Endothelial cell (in vitro differentiated cells): ENCODE results near the gene ADAMTSL1. TPM values are rescaled to one million over a fixed set of nuclear protein-coding genes. Genes with fewer than 3 reads are reported as not detected.

Experiments
- DNase-seq: peaks from one replicate; pipeline ENCODE4 v3.0.0; 2021; ENCODE audit warnings: low spot score
- H3K27ac Mint-ChIP-seq: one replicate; pipeline ENCODE4 v1.8.0; 2021; ENCODE audit warnings: mixed read lengths, inconsistent platforms; ENCODE audit not compliant: unreplicated experiment
- H3K27me3 Mint-ChIP-seq: one replicate; pipeline ENCODE4 v1.8.0; 2021; ENCODE audit warnings: mild to moderate bottlenecking, moderate library complexity, mixed read lengths, inconsistent platforms; ENCODE audit not compliant: unreplicated experiment
- H3K36me3 Mint-ChIP-seq: one replicate; pipeline ENCODE4 v1.8.0; 2021; ENCODE audit warnings: mild to moderate bottlenecking, low read depth, mixed read lengths, inconsistent platforms; ENCODE audit not compliant: unreplicated experiment
- H3K4me1 Mint-ChIP-seq: one replicate; pipeline ENCODE4 v1.8.0; 2021; ENCODE audit warnings: mild to moderate bottlenecking, mixed read lengths, inconsistent platforms; ENCODE audit not compliant: unreplicated experiment
- H3K4me3 Mint-ChIP-seq: one replicate; pipeline ENCODE4 v1.8.0; 2021; ENCODE audit warnings: mild to moderate bottlenecking, mixed read lengths, inconsistent platforms; ENCODE audit not compliant: unreplicated experiment
- H3K9me3 Mint-ChIP-seq: one replicate; pipeline ENCODE4 v1.8.0; 2021; ENCODE audit warnings: mixed read lengths, inconsistent platforms; ENCODE audit not compliant: unreplicated experiment
- CTCF ChIP-seq: fragments of 200-600 bp; sonication (generic); IDR thresholded peaks from one replicate; pipeline ENCODE4 v1.5.0; 2021; ENCODE audit warnings: antibody characterized with exemption; ENCODE audit not compliant: unreplicated experiment
- total RNA-seq: library from RNA; stranded (reverse); fragmentation: NEBNext Ultra II Directional; extraction: Animal tissue kit (Norgen Biotek cat#: 25700); gene quantifications from one replicate; pipeline ENCODE4 v1.2.1, GENCODE V29; 2021; ENCODE audit not compliant: unreplicated experiment

The ADAMTSL1 gene
- total RNA-seq, 1 donor from 2014 or later = 18.2 TPM

GRCh38 chr9:18474783-18475182 lies 830 bp downstream of the ADAMTSL1 start:
- Mint-ChIP-seq H3K9me3 (no peaks in the 10 kb centered on the region), H3K4me1 (peaks cover 32% of the 10 kb centered on the region), H3K27me3 (peaks cover 2% of the 10 kb centered on the region), H3K36me3 (peaks cover 3% of the 10 kb centered on the region), H3K27ac (no peak overlapping the region), H3K4me3 (peak overlapping the region; percentile 94)
- no peak for TF ChIP-seq CTCF
- no peak for DNase-seq

GRCh38 chr9:18477121-18477660 lies 3.2 kb downstream of the ADAMTSL1 start:
- Mint-ChIP-seq H3K36me3 (no peaks in the 10 kb centered on the region), H3K27me3 (peaks cover 2% of the 10 kb centered on the region), H3K27ac (no peak overlapping the region), H3K4me3 (peak overlapping the region; percentile 3), H3K4me1 (peaks cover 32% of the 10 kb centered on the region), H3K9me3 (no peaks in the 10 kb centered on the region)
- TF ChIP-seq CTCF = no peak
- DNase-seq = no peak

- Mint-ChIP-seq H3K4me3 (no peak overlapping the region), H3K9me3 (no peaks in the 10 kb centered on the region)
These were observed 3.8 kb downstream of the ADAMTSL1 start for GRCh38 chr9:18477719-18478118.

GRCh38 chr9:18478501-18479361 lies 4.8 kb downstream of the ADAMTSL1 start:
- DNase-seq = no peak
- no peak for TF ChIP-seq CTCF
- Mint-ChIP-seq H3K27ac (no peak overlapping the region), H3K4me1 (peaks cover 22% of the 10 kb centered on the region), H3K27me3 (peaks cover 1% of the 10 kb centered on the region), H3K4me3 (no peak overlapping the region), H3K9me3 (no peaks in the 10 kb centered on the region), H3K36me3 (no peaks in the 10 kb centered on the region)

More at GRCh38 chr9:18477719-18478118, 3.8 kb downstream of the ADAMTSL1 start:
- DNase-seq = no peak
- Mint-ChIP-seq H3K27me3 (peaks cover 2% of the 10 kb centered on the region), H3K4me1 (peaks cover 32% of the 10 kb centered on the region), H3K27ac (no peak overlapping the region), H3K36me3 (no peaks in the 10 kb centered on the region)
- TF ChIP-seq CTCF = no peak

- H3K4me3 Mint-ChIP-seq = no peak overlapping the region
- DNase-seq = no peak
- TF ChIP-seq CTCF = no peak
- H3K27ac Mint-ChIP-seq = no peak overlapping the region
- no peaks in the 10 kb centered on the region for H3K36me3 Mint-ChIP-seq
- no peaks in the 10 kb centered on the region for H3K27me3 Mint-ChIP-seq
- H3K9me3 Mint-ChIP-seq = no peaks in the 10 kb centered on the region
- peaks cover 17% of the 10 kb centered on the region for H3K4me1 Mint-ChIP-seq
These were observed 5.5 kb downstream of the ADAMTSL1 start for GRCh38 chr9:18479405-18479804.
